NCI-H1105 treated with DMSO at 0.1 percent for 48 hours (cell line): ENCODE results near the gene THRA.

Source experiments
- DNase-seq: peaks from one replicate; lab custom pipeline; 2025; lab: John Stamatoyannopoulos, UW

The THRA gene

DNA sequence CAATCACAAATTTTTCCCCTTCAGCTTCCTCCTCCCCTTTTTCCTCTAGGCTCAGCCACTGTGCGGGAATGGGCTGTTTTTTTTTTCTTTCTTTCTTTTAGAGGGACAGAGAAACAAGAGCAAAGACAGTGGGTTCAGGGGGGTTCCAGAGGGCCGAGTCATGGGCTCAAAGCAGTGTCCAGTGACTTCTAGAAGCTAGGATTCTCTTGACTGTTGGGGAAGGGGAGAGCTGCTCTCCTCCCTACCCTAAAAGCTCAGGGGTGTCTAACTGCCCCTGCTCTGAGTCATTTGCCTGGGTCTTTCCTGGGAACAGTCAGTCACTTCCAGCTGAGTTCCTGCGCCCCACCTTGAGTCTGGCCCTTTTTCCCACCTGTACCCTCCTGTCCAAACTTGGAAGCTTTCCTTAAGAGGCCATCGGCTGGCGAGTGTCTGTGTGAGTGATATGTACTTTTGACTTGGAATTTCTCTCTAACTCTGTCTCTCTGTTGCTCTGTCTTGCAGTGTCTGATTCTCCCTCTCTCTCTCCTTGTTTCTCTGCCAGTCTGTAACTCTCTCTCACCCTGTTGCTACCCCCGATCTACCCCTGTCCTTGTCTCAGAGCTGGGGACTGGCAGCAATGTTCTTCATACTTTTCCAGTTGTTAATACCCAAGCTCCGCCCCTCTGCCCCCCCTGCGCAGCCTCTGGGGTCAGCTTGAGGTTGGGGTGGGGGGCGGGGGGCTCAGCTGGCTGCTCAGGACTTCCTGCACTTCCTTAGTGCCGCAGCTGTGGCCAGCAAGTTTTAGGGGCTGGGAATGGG is 2.4 kb downstream of the THRA start:
- DNase-seq: no peak

GRCh38 chr17:40065769-40066510 is 3.2 kb downstream of the THRA start:
- no peak for DNase-seq

GRCh38 chr17:40067710-40068109 is 4.9 kb downstream of the THRA start:
- no peak for DNase-seq

DNA sequence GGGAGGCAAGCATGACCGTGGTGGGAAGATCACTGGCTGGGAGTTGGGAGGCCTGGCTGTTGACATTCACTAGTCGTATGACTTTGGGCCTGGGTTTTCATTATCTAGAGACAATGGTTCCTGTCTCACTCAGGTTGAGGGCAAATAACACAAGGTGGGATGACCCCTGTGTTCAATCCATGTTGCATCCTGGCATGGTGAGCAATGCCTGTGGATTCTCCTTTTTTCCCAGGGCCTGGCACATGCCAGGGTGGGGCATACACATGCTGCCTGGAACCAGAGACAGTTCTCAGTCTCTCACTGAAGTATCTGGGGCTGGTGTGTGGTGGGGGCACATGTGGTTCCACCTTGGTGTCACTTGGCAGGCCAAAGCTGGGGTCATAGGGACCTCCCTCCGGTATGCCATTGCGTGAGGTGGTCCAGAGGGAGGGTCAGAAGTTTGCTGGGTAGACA is 5.4 kb downstream of the THRA start:
- no peak for DNase-seq

- no peak for DNase-seq
These were observed 5.8 kb downstream of the THRA start for GRCh38 chr17:40068584-40068916.

- DNase-seq: peak; percentile 58
These were observed 6.4 kb downstream of the THRA start for GRCh38 chr17:40068917-40069750.

DNA sequence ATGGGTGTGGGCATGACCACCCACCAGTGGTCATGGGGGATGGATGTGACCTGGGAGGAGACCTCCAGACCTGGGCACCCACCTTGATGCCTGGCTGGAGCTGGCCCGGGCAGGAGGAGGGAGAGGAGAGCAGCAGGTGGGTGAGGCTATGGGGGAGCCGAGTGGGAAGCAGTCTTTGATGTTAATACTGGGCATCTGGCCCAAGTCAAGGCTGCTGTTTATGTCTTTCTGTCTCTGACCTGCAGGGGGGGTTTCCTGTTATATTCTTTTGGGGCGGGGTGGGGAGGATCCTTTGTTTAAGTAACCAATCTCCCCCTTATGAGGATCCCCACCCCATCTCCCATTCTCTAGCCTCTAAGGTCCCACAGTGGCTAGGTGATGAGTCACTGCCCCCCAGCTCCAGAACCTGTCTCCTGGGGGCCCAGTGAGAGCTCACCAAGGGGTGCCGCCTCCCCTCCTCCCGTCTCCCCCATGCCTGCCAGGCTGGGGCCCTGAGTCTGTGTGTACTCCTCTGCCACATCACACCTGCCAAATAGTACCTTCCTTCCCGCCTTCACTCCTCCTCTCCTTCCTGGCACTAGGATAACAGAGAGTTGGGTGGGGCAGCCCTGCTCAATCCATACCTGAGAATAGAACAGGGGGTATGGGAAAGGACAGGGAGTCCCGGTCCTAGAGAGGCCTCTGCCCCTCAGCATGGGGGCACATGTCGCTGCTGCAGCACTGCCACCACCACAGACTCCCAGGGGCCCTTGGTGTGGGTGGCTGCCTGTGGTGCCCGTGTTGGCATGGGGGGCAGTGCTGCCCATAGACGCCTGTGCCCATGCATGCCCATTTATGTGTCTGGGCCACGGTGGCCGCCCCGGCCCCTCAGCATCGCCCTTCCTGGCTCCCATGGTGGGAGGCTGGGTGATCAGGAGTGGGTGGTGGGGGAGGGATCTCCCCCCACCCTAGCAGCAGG is 7.3 kb downstream of the THRA start:
- DNase-seq: peak; percentile 68

DNA sequence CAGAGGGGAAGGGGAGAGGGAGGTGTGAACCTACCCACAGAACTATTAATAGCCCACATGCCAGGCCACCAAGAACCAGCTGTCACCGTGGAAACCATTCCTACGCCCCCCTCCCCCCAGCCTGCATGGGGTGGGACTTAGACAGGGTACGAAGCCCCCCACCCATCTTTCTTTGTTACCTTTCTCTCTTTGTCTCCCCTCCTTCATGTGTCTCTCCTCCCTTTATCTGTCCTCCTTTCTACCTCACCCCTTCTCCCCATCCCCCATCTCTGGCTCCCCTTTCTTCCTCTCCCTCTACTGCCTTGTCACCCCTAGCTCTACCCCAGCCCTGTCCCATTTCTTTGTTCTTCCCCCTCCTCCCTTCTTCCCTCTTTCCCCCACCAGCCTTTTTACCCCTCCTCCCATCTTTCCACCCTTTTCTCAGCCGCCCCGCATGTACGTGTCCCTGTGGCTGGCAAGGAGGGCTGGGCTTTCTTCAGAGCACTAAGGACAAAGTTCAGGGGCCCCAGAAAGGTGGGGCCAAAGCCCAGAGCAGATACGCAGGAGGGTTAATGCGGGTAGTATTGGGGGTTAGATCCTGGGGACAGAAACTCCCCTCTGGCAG is 8.0 kb downstream of the THRA start:
- no peak for DNase-seq

DNA sequence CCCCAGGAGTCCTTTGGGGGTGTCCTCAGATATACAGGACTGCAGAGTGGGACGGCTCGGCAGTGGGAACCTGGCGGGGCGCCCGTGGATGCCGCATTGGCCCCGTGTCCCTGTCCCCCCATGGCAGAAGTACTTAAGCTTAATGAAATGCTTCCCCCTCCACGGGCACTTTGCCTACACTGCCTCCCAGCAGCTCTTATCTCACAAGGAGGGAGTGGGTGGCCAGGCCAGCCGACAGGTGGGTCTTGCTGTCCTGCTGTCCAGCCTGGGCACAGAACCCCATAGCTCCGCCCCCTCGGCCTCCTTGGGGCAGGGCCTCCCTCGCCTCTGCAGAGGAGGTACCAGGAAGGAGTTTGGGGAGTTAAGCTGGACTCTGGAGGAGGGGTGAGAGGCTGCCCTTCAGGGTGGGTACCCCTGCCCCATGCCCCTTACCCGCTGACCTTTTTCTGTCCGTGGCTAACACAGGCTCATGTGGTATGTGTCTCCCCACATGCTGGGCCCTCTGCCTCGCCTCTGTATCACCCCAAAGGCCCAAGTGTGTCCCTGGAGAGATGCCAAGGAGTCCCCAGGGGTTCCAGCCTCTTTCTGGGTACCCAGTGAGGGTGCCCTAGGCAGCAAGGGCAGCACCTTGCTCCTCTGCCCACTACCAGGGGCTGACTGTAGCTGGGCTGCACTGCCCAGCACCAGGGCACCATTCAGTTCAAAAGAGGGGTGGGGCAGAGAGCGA is 8.7 kb downstream of the THRA start:
- no peak for DNase-seq

DNA sequence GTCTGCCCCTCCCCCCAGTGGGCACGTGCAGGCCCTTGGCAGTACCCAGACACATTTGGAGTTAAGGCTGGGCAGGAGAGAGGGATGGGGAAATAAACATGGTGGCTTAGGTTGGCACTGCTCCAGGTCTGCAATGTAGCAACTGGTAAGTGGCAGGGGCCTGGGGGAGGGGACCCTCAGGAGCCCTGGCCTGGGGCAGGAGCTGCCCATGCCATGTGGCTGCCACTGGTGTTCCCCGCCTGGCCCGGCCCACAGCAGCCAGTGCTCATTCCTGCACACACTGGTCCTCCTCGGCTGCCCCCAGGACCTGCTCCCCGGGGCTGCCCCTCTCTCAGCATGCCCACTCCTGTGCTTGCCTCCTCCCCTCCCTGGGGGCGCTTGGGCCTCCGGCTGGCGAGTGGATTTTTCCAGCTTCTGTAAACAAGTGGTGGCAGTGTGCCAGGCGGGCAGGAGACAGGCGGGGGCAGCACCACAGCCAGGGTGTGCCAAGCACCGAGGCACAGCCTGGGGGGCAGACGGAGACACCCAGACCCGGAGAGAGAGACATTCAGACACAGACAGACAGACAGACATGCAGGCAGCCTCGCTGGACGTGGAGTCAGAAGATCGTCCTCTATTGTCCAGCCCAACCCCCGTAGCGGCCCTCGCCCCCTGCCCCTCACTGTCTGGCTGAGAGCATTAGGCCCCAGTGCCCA is 9.4 kb downstream of the THRA start:
- DNase-seq: peak; percentile 92

- DNase-seq: no peak
These were observed 10.1 kb downstream of the THRA start for GRCh38 chr17:40072735-40073346.

DNA sequence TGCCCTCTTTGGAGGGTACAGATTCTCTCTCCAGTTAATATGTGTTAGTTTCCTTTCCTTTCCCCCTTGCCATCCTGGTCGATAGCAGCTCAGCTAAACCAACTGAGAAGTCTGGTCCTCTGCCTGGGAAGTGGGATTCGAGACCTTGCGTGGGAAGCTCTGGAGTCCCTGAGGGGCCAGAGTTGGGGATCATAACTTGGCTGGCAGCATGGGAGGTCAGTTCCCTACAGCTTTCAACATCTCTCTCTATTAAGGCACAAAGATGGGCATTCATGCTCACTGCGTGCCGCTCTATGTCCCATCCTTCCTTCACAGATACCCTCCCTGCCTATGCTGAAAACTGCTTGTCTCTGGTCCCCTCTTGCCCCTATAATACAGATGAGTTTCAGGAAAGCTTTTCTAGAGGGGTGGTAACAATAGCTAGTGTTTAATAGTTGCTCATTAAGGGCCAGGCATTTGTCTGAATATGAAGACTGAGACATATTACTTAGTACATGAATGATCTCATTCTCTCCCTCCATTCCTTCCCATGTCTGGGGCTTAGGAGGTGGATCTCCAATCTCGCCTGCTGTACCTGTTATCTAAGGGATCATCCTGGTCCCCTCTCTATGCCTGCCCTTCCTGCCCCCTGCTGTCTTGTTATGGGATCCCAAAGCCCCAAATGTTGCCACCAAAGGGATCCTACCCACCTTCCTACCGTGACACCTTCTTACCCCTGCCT is 10.8 kb downstream of the THRA start:
- DNase-seq: no peak

- DNase-seq: no peak
These were observed 11.4 kb downstream of the THRA start for GRCh38 chr17:40074175-40074512.

DNA sequence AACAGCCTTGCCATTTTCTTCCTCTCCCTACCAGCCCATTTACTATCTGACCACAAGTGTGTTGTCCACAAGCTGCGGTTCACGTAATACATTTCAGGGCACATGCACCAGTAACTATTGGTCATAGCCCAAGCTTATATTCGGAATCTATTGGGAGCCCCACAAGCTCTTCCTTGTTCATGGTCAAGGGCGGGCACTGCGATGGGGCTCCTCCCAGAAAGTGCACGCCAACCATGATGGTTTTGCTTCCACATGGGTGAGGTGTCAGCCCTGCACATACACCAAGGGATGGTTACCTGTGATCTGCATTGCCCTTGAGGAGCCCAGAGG is 12.1 kb downstream of the THRA start:
- DNase-seq: no peak

DNA sequence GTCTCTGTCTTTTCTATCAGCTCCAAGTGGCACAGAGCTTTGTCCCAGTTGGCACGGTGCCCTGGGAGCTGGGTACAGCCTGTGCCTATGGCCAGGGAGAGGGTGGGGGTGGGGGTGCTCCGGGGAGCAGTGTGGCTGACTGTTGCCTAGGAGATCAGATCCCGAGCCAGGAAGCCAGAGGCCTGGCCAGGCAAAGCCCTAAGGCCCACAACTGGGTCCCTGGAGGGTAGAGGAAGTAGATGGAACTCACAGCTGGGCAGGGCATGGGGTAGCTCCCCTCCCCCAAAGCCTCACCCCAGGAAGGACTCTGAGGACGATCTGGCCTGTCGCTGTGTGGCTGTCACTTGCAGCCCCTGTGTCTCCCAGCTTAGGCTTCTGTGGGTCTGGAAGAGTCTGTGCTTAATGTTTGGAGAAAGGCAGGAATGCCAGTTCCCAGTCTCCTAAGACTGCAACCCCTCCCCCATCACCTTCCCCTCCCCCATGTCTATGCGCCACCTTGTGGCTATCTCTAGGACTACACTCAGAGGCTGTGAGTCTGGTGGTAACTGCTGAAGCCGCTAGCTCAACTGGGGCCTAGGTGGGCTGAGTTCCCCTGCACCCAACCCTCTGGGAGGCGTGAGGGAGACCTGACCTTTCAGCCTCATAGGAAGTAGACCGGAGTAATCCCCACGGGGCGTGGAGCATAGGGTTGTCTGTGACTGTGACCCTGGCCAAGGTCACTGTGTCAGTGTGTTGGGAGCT is 12.6 kb downstream of the THRA start:
- DNase-seq: peak; percentile 81

DNA sequence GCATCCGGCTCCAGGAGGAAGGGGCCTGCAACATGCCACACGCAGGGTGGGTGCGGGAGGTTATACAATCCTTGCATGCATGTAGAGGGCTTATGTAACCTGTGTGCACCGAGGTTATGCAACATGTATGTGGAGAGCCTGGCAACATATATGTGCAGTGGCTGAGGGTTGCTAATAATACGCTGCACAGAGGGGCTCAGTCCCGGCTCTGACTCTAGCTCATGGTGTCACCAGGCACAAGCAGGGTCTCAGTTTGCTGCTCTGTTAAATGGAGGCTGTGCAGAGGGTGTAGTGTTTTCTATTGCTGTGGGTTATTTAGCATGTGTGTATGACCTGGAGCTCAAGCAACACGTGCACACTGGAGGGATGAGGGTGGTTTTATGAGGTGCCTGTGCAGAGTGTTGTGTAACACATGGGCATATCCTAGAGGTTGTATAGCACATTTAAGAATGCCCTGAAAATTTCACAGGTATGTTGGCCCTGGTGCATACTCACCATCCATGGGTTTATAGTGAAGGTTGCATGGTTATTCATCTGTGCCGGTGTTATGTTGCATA is 13.3 kb downstream of the THRA start:
- DNase-seq: no peak

GRCh38 chr17:40076591-40076990 is 13.8 kb downstream of the THRA start:
- DNase-seq: no peak

GRCh38 chr17:40079545-40079944 is 16.8 kb downstream of the THRA start:
- DNase-seq: no peak
